ENCODE measurements around the gene SIGLEC15. TPM values are rescaled to one million over a fixed set of nuclear protein-coding genes. Genes with fewer than 3 reads are reported as not detected.

SIGLEC15 gene
- total and polyA plus RNA-seq, 4 experiments from 2014 or later, result not detected

DNA sequence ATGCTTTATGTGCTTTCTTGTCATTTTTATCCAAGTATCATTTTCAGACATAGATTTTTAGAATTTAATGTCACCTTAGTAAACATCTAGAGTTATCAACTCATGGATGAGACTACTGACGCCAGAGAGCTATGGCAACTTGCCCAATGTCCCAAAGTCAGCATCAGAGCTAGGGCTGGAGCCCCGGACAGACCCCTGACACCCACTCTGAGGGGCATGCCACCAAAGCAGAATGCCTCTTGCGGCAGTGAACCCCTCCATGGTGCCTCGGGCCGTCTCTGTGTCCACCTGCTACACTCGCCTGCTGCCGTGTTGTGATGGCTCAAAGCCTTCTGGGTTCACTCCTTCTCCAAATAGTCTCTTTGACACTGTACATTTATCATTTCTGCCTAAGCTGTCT is 5.4 kb downstream of the SIGLEC15 start:
- POLR2A ChIA-PET (ENCODE audit: partially characterized antibody), result no interaction called here

GRCh38 chr18:45833846-45834245 is 8.4 kb downstream of the SIGLEC15 start:
- peaks cover 15% of the 10 kb centered on the region for H3K27me3 ChIP-seq (ENCODE audit: insufficient read depth, low read length)
- DNase-seq, result no peak
- H3K27me3 Mint-ChIP-seq, result peaks cover 20 to 30% of the 10 kb centered on the region in 2 donors

More for the DNA sequence above, 5.4 kb downstream of the SIGLEC15 start:
- H3K4me1 Mint-ChIP-seq, result peaks cover 7 to 14% (median 8%) of the 10 kb centered on the region in 4 donors
- no peak for DNase-seq
- Histone ChIP-seq H3K36me3 (ENCODE audit: insufficient read depth, low read length) (no peaks in the 10 kb centered on the region), H3K27ac (ENCODE audit: low read depth, low read length) (no peak overlapping the region), H3K9me3 (ENCODE audit: control insufficient read depth in 1 of 2, low read length in 2 of 2) (no peaks in the 10 kb centered on the region), H3K4me3 (ENCODE audit: low read length in 2 of 2) (no peak overlapping the region), H3K27me3 (ENCODE audit: insufficient read depth, low read length) (peaks cover 2% of the 10 kb centered on the region), H3K4me1 (ENCODE audit: insufficient read depth, low read length) (peaks cover 7% of the 10 kb centered on the region)
- no peaks in the 10 kb centered on the region for H3K9me3 Mint-ChIP-seq
- H3K4me3 Mint-ChIP-seq, result no peak overlapping the region
- intact Hi-C loops (cut with micrococcal nuclease), result no loop called here
- peaks cover 10 to 17% of the 10 kb centered on the region in 2 donors for H3K27me3 Mint-ChIP-seq
- H3K27ac Mint-ChIP-seq, result no peak overlapping the region
- CTCF ChIA-PET (ENCODE audit: partially characterized antibody), result interaction anchor here (1.0 kb wide), 1 partner anchor 49 kb away, joined by 3 read pairs; no protein-coding TSS in a partner anchor
- H3K36me3 Mint-ChIP-seq, result no peaks in the 10 kb centered on the region

GRCh38 chr18:45834306-45834705 is 8.8 kb downstream of the SIGLEC15 start:
- no peaks in the 10 kb centered on the region for H3K36me3 ChIP-seq (ENCODE audit: insufficient read depth, low read length)
- no peaks in the 10 kb centered on the region for H3K36me3 Mint-ChIP-seq
- CTCF ChIA-PET (ENCODE audit: partially characterized antibody), result interaction anchor here (0.9 to 1.0 kb wide), 2 partner anchors 27 to 45 kb away, joined by 3 read pairs; no protein-coding TSS in a partner anchor
- H3K27me3 ChIP-seq (ENCODE audit: insufficient read depth, low read length), result peaks cover 18% of the 10 kb centered on the region
- DNase-seq, result no peak
- H3K4me1 ChIP-seq (ENCODE audit: insufficient read depth, low read length), result peaks cover 10% of the 10 kb centered on the region
- no peak overlapping the region for H3K4me3 ChIP-seq (ENCODE audit: low read length in 2 of 2)
- H3K27me3 Mint-ChIP-seq, result peaks cover 22 to 34% of the 10 kb centered on the region in 2 donors
- no peaks in the 10 kb centered on the region for H3K9me3 ChIP-seq (ENCODE audit: control insufficient read depth in 1 of 2, low read length in 2 of 2)
- no peaks in the 10 kb centered on the region for H3K9me3 Mint-ChIP-seq
- H3K27ac ChIP-seq (ENCODE audit: low read depth, low read length), result no peak overlapping the region
- intact Hi-C loops (cut with micrococcal nuclease), result no loop called here
- peaks cover 7 to 17% (median 14%) of the 10 kb centered on the region in 4 donors for H3K4me1 Mint-ChIP-seq
- POLR2A ChIA-PET (ENCODE audit: partially characterized antibody), result no interaction called here
- H3K4me3 Mint-ChIP-seq, result no peak overlapping the region
- H3K27ac Mint-ChIP-seq, result no peak overlapping the region

More at GRCh38 chr18:45833846-45834245, 8.4 kb downstream of the SIGLEC15 start:
- peaks cover 10% of the 10 kb centered on the region for H3K4me1 ChIP-seq (ENCODE audit: insufficient read depth, low read length)
- Mint-ChIP-seq H3K36me3 (no peaks in the 10 kb centered on the region), H3K27ac (no peak overlapping the region), H3K4me1 (peaks cover 6 to 14% (median 12%) of the 10 kb centered on the region in 4 donors), H3K4me3 (no peak overlapping the region), H3K9me3 (no peaks in the 10 kb centered on the region)
- H3K27ac ChIP-seq (ENCODE audit: low read depth, low read length), result no peak overlapping the region
- no peaks in the 10 kb centered on the region for H3K9me3 ChIP-seq (ENCODE audit: control insufficient read depth in 1 of 2, low read length in 2 of 2)
- H3K36me3 ChIP-seq (ENCODE audit: insufficient read depth, low read length), result no peaks in the 10 kb centered on the region
- ChIA-PET POLR2A (ENCODE audit: partially characterized antibody) (no interaction called here), CTCF (ENCODE audit: partially characterized antibody) (interaction anchor here (0.9 kb wide), 1 partner anchor 45 kb away, joined by 3 read pairs; no protein-coding TSS in a partner anchor)
- intact Hi-C loops (cut with micrococcal nuclease), result no loop called here
- no peak overlapping the region for H3K4me3 ChIP-seq (ENCODE audit: low read length in 2 of 2)

GRCh38 chr18:45835057-45835636 is 9.7 kb downstream of the SIGLEC15 start:
- Mint-ChIP-seq H3K27ac (no peak overlapping the region), H3K36me3 (no peaks in the 10 kb centered on the region), H3K9me3 (no peaks in the 10 kb centered on the region), H3K4me3 (peak overlapping the region in 2 of 8 donors; percentile 8 to 11), H3K27me3 (peaks cover 27 to 37% of the 10 kb centered on the region in 2 donors), H3K4me1 (peaks cover 9 to 21% (median 14%) of the 10 kb centered on the region in 4 donors)
- intact Hi-C loops (cut with micrococcal nuclease), result no loop called here
- CTCF ChIA-PET (ENCODE audit: partially characterized antibody), result interaction anchor here (0.9 to 2.7 kb wide), 3 partner anchors 27 to 170 kb away, joined by 3 to 12 read pairs (median 3); no protein-coding TSS in a partner anchor
- Histone ChIP-seq H3K9me3 (ENCODE audit: control insufficient read depth in 1 of 2, low read length in 2 of 2) (no peaks in the 10 kb centered on the region), H3K4me1 (ENCODE audit: insufficient read depth, low read length) (peaks cover 10% of the 10 kb centered on the region), H3K27me3 (ENCODE audit: insufficient read depth, low read length) (peaks cover 22% of the 10 kb centered on the region), H3K36me3 (ENCODE audit: insufficient read depth, low read length) (no peaks in the 10 kb centered on the region), H3K4me3 (ENCODE audit: low read length in 2 of 2) (no peak overlapping the region), H3K27ac (ENCODE audit: low read depth, low read length) (no peak overlapping the region)
- POLR2A ChIA-PET (ENCODE audit: partially characterized antibody), result no interaction called here
- DNase-seq, result no peak

DNA sequence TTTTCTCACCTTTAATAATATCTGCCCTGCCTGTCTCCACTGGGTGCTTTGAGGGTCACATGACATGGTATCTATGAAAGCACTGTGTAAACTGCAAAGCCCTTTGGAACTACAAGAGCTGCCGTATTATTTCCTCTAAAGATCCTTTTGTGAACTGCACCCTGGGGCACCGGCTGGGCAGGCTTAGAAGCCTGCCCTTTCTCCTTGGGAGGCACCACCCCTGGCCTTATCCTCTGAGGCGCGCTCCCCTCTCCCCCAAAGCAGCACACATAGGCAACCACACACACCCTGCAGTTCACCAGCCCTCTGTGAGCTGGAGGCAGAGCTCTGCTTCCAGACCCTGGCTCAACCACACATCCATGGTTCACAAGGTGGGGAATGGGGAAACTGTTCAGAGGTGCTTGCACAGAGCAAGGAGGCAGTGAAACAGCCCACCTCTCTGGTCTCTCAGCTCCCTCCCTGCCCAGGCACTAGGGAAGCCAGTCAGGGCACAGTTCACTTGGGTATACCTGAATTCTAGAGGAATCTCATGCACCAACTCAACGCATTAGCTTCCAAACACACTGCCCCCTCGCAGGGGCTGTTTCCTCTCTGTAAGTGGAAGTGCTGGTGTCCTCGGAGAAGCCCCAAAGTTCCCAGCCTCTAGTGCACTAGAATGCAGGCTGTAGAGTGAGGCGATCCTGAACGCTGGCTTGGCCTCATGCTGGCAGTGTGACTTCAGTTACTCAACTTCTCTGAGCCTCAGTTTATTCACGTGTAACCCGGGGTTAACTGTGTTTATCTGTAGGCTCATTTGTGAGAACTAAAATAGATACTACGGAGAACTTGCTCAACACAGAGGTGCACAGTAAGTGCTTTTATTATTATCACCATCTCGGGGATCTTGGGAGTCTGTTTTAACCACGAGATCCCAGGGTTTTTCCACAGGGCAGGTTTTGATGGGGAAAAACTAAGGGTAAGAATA is 11.0 kb downstream of the SIGLEC15 start:
- Histone ChIP-seq H3K9me3 (ENCODE audit: control insufficient read depth in 1 of 2, low read length in 2 of 2) (no peaks in the 10 kb centered on the region), H3K36me3 (ENCODE audit: insufficient read depth, low read length) (no peaks in the 10 kb centered on the region), H3K27me3 (ENCODE audit: insufficient read depth, low read length) (peaks cover 22% of the 10 kb centered on the region), H3K4me3 (ENCODE audit: low read length in 2 of 2) (no peak overlapping the region), H3K27ac (ENCODE audit: low read depth, low read length) (no peak overlapping the region), H3K4me1 (ENCODE audit: insufficient read depth, low read length) (peaks cover 10% of the 10 kb centered on the region)
- no peaks in the 10 kb centered on the region for H3K9me3 Mint-ChIP-seq
- H3K36me3 Mint-ChIP-seq, result no peaks in the 10 kb centered on the region
- peaks cover 9 to 21% (median 14%) of the 10 kb centered on the region in 4 donors for H3K4me1 Mint-ChIP-seq
- CTCF ChIA-PET (ENCODE audit: partially characterized antibody), result interaction anchor here (2.7 kb wide), 1 partner anchor 171 kb away, joined by 12 read pairs; no protein-coding TSS in a partner anchor
- peaks cover 31 to 33% of the 10 kb centered on the region in 2 donors for H3K27me3 Mint-ChIP-seq
- no peak for DNase-seq
- H3K27ac Mint-ChIP-seq, result peak overlapping the region in 1 of 7 donors; percentile 3
- POLR2A ChIA-PET (ENCODE audit: partially characterized antibody), result no interaction called here
- H3K4me3 Mint-ChIP-seq, result peak overlapping the region in 7 of 8 donors; percentile 42 to 77 (median 62)
- intact Hi-C loops (cut with micrococcal nuclease), result no loop called here

GRCh38 chr18:45837283-45838070 is 12.0 kb downstream of the SIGLEC15 start:
- intact Hi-C loops (cut with micrococcal nuclease), result loop anchor here (2.0 kb wide), 1 partner anchor 115 kb away; no protein-coding TSS in a partner anchor
- Mint-ChIP-seq H3K27me3 (peaks cover 31 to 32% of the 10 kb centered on the region in 2 donors), H3K4me1 (peaks cover 9 to 21% (median 14%) of the 10 kb centered on the region in 4 donors), H3K9me3 (no peaks in the 10 kb centered on the region), H3K27ac (peak overlapping the region in 1 of 7 donors; percentile 1), H3K36me3 (no peaks in the 10 kb centered on the region), H3K4me3 (peak overlapping the region in 3 of 8 donors; percentile 63 to 73 (median 71))
- H3K4me1 ChIP-seq (ENCODE audit: insufficient read depth, low read length), result peaks cover 10% of the 10 kb centered on the region
- H3K9me3 ChIP-seq (ENCODE audit: control insufficient read depth in 1 of 2, low read length in 2 of 2), result no peaks in the 10 kb centered on the region
- DNase-seq, result peak in 4 of 5 donors; percentile 30 to 38 (median 36)
- H3K27ac ChIP-seq (ENCODE audit: low read depth, low read length), result no peak overlapping the region
- peaks cover 22% of the 10 kb centered on the region for H3K27me3 ChIP-seq (ENCODE audit: insufficient read depth, low read length)
- ChIA-PET CTCF (ENCODE audit: partially characterized antibody) (interaction anchor here (2.7 kb wide), 1 partner anchor 172 kb away, joined by 12 read pairs; no protein-coding TSS in a partner anchor), POLR2A (ENCODE audit: partially characterized antibody) (no interaction called here)
- no peaks in the 10 kb centered on the region for H3K36me3 ChIP-seq (ENCODE audit: insufficient read depth, low read length)
- H3K4me3 ChIP-seq (ENCODE audit: low read length in 2 of 2), result no peak overlapping the region
